ENCODE measurements around the gene MRTFB. TPM values are rescaled to one million over a fixed set of nuclear protein-coding genes. Genes with fewer than 3 reads are reported as not detected.

MRTFB gene
- total and polyA plus RNA-seq, 2 of the 13 experiments (the other 11 are each of a cell fraction or from before 2014, with no cell fraction given), result 11.4 to 14.0 TPM

DNA sequence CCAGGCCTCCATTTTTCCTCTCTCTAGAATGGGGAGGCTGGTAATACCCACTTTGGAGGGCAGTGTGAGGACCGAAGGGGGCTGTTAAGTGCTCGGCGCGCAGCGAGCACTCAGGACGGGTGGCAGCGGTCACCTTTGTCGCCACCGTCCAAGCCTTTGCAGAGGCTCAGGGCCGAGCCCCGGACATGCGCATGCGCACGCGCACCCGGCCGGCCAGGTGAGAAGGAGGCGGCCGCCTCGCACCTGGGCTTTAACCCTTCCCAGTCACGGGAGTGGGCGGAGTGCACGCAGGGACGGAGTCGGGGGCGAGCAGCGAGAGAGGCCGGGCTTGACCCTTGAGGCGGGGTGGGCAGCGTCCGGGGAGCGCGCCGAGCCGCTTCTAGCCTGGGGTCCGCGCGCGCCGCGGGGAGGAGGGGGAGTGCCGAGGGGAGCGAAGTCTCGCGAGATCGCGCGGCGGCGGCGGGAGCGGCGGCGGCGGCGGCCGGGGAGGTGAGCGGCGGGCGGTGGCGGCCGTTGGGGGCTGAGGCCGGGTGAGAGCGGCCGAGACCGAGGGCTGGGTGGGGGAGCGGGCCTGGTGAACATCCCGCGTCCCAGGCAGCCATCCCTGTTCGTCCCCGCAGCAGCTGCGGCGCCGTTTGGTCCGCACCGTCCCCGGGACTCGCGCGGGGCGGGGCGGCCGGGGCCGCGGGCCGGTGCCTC is at the start of gene MRTFB (continued):
- TF ChIP-seq, protein P1, sequence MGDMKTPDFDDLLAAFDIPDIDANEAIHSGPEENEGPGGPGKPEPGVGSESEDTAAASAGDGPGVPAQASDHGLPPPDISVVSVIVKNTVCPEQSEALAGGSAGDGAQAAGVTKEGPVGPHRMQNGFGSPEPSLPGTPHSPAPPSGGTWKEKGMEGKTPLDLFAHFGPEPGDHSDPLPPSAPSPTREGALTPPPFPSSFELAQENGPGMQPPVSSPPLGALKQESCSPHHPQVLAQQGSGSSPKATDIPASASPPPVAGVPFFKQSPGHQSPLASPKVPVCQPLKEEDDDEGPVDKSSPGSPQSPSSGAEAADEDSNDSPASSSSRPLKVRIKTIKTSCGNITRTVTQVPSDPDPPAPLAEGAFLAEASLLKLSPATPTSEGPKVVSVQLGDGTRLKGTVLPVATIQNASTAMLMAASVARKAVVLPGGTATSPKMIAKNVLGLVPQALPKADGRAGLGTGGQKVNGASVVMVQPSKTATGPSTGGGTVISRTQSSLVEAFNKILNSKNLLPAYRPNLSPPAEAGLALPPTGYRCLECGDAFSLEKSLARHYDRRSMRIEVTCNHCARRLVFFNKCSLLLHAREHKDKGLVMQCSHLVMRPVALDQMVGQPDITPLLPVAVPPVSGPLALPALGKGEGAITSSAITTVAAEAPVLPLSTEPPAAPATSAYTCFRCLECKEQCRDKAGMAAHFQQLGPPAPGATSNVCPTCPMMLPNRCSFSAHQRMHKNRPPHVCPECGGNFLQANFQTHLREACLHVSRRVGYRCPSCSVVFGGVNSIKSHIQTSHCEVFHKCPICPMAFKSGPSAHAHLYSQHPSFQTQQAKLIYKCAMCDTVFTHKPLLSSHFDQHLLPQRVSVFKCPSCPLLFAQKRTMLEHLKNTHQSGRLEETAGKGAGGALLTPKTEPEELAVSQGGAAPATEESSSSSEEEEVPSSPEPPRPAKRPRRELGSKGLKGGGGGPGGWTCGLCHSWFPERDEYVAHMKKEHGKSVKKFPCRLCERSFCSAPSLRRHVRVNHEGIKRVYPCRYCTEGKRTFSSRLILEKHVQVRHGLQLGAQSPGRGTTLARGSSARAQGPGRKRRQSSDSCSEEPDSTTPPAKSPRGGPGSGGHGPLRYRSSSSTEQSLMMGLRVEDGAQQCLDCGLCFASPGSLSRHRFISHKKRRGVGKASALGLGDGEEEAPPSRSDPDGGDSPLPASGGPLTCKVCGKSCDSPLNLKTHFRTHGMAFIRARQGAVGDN (CRISPR knock-in tag; IDR thresholded peaks at IDR 0.05), result peak; percentile 98
- TF ChIP-seq ELF3 (CRISPR knock-in tag; IDR thresholded peaks at IDR 0.05), result peak; percentile 50; the same call in 1 of the 2 replicates
- TF ChIP-seq RBM22 (optimal IDR thresholded peaks at IDR 0.05; ENCODE audit: low read length), result no peak
- 0 out of 2 replicates have a peak, but pooled peaks have one; percentile 71 for TF ChIP-seq MIER3 (CRISPR knock-in tag; IDR thresholded peaks at IDR 0.05; ENCODE audit: borderline replicate concordance)
- peak; percentile 76; the same call in 1 of the 2 replicates for TF ChIP-seq ZNF230 (CRISPR knock-in tag; IDR thresholded peaks at IDR 0.05)
- TF ChIP-seq TMF1 (CRISPR knock-in tag; IDR thresholded peaks at IDR 0.05; ENCODE audit: low read depth), result peak; percentile 88; the same call in 1 of the 2 replicates
- TF ChIP-seq NCOA5 (CRISPR knock-in tag; IDR thresholded peaks at IDR 0.05), result no peak
- TF ChIP-seq, protein P2, sequence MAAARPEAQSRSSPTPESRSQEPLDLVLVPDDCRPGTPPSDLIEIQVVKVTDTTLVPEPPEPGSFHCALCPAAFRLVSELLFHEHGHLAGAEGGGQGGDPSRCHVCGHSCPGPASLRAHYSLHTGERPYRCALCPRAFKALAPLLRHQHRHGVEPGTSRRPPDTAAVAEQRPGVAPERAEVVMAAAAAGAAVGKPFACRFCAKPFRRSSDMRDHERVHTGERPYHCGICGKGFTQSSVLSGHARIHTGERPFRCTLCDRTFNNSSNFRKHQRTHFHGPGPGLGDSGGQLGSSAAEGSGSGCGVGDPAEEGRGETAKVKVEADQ (CRISPR knock-in tag; IDR thresholded peaks at IDR 0.05; ENCODE audit: borderline replicate concordance), result peak; percentile 85; the same call in 1 of the 2 replicates
- peak; percentile 98 for TF ChIP-seq ZNF713 (CRISPR knock-in tag; IDR thresholded peaks at IDR 0.05)
- TF ChIP-seq NCOA2 (CRISPR knock-in tag; IDR thresholded peaks at IDR 0.05), result no peak; the same call in 1 of the 2 replicates
- TF ChIP-seq ZNF224 (CRISPR knock-in tag; IDR thresholded peaks at IDR 0.05), result no peak; the same call in 1 of the 2 replicates
- no peak for TF ChIP-seq ATF7 (IDR thresholded peaks at IDR 0.05)
- no peak; the same call in 1 of the 2 replicates for TF ChIP-seq ATF7 (CRISPR knock-in tag; IDR thresholded peaks at IDR 0.05)
- TF ChIP-seq, protein P3, sequence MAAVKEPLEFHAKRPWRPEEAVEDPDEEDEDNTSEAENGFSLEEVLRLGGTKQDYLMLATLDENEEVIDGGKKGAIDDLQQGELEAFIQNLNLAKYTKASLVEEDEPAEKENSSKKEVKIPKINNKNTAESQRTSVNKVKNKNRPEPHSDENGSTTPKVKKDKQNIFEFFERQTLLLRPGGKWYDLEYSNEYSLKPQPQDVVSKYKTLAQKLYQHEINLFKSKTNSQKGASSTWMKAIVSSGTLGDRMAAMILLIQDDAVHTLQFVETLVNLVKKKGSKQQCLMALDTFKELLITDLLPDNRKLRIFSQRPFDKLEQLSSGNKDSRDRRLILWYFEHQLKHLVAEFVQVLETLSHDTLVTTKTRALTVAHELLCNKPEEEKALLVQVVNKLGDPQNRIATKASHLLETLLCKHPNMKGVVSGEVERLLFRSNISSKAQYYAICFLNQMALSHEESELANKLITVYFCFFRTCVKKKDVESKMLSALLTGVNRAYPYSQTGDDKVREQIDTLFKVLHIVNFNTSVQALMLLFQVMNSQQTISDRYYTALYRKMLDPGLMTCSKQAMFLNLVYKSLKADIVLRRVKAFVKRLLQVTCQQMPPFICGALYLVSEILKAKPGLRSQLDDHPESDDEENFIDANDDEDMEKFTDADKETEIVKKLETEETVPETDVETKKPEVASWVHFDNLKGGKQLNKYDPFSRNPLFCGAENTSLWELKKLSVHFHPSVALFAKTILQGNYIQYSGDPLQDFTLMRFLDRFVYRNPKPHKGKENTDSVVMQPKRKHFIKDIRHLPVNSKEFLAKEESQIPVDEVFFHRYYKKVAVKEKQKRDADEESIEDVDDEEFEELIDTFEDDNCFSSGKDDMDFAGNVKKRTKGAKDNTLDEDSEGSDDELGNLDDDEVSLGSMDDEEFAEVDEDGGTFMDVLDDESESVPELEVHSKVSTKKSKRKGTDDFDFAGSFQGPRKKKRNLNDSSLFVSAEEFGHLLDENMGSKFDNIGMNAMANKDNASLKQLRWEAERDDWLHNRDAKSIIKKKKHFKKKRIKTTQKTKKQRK (IDR thresholded peaks at IDR 0.05; ENCODE audit: low read length), result no peak
- peak; percentile 94 for TF ChIP-seq KLF15 (CRISPR knock-in tag; IDR thresholded peaks at IDR 0.05; ENCODE audit: borderline replicate concordance)
- TF ChIP-seq, protein P4, sequence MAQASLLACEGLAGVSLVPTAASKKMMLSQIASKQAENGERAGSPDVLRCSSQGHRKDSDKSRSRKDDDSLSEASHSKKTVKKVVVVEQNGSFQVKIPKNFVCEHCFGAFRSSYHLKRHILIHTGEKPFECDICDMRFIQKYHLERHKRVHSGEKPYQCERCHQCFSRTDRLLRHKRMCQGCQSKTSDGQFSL (CRISPR knock-in tag; IDR thresholded peaks at IDR 0.05), result peak; percentile 84
- peak; percentile 97 for TF ChIP-seq KDM5B (CRISPR knock-in tag; IDR thresholded peaks at IDR 0.05; ENCODE audit: borderline replicate concordance)
- no peak for TF ChIP-seq SSRP1 (CRISPR knock-in tag; IDR thresholded peaks at IDR 0.05)
- no peak for TF ChIP-seq RFX1 (IDR thresholded peaks at IDR 0.05)
- no peak for TF ChIP-seq ZNF552 (CRISPR knock-in tag; IDR thresholded peaks at IDR 0.05; ENCODE audit: borderline replicate concordance)
- TF ChIP-seq MAFF (IDR thresholded peaks at IDR 0.05; ENCODE audit: low read depth, low read length), result no peak
- TF ChIP-seq ZNF136 (CRISPR knock-in tag; IDR thresholded peaks at IDR 0.05; ENCODE audit: low read depth), result no peak
- TF ChIP-seq SPEN (CRISPR knock-in tag; IDR thresholded peaks at IDR 0.05; ENCODE audit: low read depth), result peak; percentile 93

Data from HepG2 (cell line).